DMS 273 (cell line): ENCODE data around the gene RFNG.

Source experiments
- DNase-seq: peaks from one replicate; lab custom pipeline; 2025; ENCODE audit not compliant: unreplicated experiment; lab: John Stamatoyannopoulos, UW

RFNG gene, protein sequence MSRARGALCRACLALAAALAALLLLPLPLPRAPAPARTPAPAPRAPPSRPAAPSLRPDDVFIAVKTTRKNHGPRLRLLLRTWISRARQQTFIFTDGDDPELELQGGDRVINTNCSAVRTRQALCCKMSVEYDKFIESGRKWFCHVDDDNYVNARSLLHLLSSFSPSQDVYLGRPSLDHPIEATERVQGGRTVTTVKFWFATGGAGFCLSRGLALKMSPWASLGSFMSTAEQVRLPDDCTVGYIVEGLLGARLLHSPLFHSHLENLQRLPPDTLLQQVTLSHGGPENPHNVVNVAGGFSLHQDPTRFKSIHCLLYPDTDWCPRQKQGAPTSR

GRCh38 chr17:82051776-82052637 lies at the start of gene RFNG, which contains the start of gene GPS1:
TSS of gene RFNG (minus strand) at chr17:82051811. CDS start at chr17:82051766, 45 bp downstream.
TSS of gene GPS1 (plus strand) at chr17:82051898. CDS start at chr17:82051932, 34 bp downstream.
- DNase-seq: peak; percentile 83

DNA sequence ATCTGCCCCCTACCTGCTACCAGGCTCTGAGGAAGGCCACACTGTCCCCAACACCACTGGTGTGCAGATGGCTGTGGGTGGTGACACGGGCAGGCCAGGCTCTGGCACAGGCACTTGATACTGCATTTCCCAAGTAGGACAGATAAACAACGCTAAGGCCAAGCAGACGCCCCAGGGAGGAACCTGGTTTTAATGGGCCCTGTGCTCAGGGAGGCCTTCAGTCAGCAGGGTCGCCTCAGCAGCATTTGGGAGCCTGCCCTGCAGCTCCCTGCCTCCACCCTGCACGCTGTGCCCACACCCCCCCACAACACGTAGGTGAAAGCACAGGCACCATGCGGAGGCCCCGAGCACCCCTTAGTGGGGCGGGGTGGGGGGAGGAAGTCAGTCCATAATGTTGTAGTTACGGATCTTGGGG lies 49.7 kb upstream of the RFNG start:
- DNase-seq: no peak

DNA sequence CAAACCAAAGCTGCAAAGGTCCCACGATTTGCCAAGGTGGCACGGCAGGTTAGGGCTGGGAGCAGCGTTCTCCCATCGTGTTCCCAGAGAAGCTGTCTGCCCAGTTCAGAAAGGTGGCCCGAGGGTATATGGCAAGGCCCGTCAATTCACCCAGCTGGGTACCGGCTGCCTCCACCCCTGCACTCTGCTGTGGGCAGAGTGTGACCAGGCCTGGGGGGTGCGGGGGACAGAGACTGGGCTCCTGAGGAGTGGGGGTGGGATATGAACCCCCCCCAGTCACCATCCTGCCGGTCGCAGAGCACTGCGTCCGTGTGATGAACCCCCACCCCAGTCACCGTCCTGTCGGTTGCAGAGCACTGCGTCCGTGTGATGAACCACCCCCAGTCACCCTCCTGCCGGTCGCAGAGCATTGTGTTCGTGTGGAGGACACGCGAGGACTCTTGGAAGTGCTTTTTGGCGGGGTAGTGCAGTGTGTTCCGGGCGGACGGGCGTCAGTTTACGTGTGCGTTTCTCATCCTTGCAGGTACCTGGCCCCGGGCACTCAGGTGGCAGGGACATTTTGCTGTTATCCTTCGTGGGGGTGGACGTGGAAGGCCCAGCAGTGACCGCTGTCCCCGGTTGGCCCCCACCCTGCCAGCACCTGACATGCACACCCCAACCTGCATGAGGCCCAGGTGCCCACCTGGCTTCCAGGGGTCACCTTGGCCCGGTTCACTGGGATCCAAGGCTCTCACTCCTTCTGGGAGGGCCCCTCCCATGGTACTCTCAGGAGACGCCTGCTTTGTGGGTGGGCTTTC lies 49.1 kb upstream of the RFNG start:
- DNase-seq: no peak

DNA sequence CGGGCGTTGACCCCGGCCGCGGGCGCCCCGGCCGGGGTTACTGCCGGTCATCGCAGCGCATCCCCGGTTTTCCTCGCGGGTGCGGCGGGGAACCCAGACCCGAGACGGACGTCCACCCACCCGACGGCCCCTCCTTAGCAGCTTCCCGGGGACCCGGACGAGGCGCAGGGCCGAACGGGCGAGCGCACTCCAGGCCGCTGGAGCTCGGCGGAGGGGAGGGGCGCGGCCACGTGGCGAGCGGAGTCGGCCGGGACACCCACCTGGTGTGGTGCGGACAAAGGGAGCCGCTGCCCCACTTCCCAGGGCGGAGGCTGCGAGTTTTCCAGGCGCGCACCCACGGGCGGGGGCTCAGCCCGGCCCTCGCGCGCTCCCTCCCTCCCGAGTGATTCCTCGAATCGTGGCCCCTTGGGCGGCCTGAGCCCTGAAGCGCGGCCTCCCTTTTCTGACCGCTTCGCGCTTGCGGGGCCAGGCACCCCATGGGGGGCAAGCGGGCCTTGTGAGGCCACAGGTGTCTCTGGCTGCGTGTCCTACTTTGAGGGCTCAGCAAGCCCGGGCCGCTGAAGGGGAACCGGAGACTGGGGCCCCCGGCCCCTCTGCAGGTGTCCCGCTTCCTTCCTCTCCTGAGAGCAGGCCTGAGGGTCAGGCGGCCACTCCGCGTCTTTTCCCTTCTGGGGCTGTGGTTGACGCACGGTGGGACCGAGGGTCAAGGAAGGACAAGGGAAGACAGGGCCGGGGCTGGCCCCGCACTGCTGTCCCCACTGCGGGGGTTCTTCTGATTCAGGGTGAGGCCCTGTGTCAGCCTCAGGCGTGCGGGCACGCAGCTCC lies 47.5 kb upstream of the RFNG start:
- peak; percentile 84 for DNase-seq

GRCh38 chr17:82098169-82098938 lies 46.7 kb upstream of the RFNG start, which contains the start of gene FASN:
TSS of gene FASN (minus strand) at chr17:82098236. CDS start at chr17:82096445, 1,791 bp downstream.
- peak; percentile 99 for DNase-seq

GRCh38 chr17:82097919-82098168 lies 46.2 kb upstream of the RFNG start:
- DNase-seq: no peak

DNA sequence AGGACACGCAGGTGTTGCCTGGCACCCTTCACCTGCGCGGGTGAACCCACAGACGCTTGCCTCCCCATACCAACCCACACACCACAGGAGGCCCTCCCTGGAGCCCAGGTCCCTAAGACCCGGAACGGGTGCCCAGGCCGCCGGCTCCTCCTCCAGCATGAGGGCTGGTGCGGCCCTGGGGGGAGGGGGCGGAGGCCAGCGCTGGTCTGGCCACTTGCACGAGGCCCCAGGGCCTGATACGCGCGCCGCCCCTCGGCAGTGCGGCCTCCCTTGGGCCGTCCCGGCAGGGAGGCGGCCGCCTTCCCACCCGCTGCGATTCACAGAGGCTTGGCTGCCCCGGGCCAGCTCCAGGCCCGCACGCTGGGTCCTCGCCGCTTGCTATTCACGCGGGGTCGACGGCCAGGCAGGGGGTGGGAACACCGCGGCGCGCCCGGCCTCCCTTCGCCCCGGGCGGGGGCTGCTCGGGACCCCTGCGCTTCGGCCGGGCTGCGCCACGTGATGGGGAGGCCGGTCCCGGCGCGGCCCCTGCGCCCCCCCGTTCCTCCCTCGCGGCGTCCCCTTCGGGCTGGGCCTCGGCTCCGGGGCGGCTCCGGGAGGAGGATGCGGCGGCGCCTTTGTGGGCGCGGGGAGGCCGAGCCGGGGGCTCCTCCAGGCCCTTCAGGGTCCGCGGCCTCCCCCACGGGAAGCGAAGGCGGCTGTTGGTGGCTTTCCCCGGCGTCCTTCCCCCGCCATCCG lies 45.7 kb upstream of the RFNG start:
- peak; percentile 63 for DNase-seq

GRCh38 chr17:82096709-82097183 lies 45.1 kb upstream of the RFNG start:
- no peak for DNase-seq

DNA sequence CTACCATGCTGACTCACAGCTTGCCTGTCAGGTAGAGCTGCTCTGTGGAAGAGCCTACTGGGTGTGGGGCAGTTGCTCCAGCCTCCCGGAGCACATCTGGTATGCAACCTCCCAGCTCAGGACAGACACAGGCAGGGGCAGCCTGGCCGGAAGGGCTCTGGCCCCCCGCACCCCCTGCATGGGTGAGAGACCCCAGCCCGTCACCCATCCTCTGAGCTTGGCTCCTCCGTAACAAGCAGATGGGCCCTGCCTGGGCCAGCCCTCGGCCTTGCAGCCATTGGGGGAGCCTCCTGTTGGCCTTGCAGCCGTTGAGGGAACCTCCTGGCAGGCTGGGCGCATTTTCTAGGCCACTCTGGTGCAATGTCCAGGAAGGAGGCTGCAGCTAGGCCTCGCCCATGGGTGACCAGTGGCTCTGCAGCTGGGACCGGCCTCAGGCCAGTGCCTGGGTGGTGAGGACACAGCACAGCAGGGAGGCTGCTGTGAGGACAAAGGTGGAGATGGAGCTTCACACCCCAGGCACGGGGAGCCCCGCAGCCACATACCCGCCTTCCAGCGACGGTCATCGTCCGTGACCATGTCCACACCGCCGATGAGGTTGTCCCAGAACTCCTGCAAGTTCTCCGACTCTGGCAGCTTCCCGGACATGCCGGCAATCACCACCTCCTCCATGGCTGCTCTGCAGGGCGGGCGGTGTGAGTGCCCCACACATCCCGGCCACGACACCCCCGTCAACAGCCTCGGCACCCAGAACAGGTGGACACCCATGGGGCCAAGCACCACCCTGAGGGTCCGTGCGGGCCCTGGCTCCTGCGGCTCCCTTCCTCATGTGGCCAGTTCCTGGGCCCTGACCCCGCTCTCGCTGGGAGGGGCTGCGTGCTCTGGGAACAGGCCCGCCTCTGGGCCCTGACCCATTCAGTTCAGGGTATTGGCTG lies 44.4 kb upstream of the RFNG start:
- DNase-seq: peak; percentile 68

GRCh38 chr17:82094931-82095776 lies 43.5 kb upstream of the RFNG start:
- DNase-seq: no peak

DNA sequence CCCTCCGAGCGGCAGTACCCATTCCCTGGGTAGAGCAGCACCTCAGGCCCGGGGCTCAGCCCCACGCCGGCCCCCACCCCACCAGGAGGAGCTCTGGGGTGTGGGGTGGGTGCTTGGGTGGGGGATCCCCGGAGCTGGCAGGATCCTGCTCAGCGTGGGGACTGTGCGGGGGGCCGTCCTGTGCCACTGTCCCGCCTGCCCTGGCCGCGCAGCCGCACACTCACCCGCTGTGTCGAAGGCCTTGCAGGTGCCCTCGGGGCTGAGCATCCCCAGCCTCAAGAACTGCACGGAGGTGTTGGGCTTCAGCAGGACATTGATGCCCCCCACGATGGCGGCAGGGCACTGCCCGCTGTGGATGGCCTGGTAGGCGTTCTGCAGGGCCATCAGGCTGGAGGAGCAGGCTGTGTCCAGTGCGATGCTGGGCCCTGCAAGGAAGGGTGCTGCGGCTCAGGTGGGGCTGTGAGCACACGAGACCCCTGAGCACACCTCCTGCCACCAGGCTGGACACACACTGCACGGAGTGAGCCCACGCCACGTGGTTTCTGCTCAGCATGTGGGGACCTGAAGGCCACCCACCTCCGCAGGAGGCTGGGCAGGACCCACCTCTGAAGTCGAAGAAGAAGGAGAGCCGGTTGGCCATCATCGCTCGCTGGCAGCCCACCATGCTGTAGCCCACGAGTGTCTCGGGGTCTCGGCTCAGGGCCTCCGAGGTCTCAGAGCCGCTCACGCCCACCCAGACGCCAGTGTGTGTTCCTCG lies 41.6 kb upstream of the RFNG start:
- DNase-seq: no peak

DNA sequence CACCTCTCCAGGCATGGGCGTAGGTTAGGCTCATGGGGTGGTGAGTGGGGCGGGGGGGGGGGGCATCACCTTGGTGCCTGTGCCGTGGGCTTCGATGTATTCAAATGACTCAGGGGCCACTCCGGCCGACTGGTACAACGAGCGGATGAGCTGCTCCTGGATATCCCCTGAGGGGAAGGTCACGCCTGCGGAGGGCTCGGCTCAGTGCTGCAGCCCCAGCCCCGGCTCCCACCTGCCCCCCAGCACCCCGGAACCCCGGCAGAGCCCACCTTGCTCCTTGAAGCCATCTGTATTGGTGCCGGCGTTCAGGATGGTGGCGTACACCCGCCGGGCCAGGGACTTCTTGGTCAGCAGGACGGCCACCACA lies 41.0 kb upstream of the RFNG start:
- no peak for DNase-seq

GRCh38 chr17:82092094-82092586 lies 40.5 kb upstream of the RFNG start:
- DNase-seq: no peak

DNA sequence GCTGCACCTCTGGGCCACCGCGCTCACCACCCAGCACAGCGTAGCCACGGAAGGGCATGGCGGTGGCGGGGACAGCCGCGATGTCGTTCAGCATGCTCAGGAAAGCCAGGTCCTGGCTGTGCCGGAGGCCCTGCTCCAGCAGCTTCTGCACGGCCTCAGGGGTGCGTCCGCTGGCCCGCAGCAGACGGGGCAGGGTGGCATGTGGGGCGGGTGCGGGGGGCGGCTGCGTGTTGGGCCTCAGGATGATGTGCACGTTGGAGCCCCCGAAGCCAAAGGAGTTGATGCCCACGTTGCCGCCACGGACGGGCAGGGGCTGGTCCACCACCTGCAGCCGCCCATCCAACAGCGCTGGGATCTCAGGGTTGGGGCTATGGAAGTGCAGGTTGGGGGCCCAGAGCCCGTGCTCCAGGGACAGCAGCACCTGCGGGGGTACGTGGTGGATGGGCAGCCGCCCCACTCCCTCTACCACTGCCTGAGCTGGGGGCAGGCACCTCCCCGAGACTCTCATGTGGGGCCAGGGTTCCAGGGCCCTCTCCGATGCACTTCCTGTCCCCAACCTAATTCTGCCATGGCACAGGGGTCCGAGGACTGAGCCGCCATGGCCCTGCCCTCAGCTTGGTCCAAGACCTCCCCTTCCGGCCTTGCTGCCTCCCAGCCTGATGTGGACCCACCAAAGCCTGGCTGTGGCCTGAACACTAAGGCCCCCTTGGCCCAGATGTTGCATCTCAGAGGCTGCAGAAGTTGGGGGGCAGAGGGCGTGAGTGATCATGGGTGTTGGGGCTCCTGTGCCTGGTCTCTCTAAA lies 39.9 kb upstream of the RFNG start:
- DNase-seq: no peak

DNA sequence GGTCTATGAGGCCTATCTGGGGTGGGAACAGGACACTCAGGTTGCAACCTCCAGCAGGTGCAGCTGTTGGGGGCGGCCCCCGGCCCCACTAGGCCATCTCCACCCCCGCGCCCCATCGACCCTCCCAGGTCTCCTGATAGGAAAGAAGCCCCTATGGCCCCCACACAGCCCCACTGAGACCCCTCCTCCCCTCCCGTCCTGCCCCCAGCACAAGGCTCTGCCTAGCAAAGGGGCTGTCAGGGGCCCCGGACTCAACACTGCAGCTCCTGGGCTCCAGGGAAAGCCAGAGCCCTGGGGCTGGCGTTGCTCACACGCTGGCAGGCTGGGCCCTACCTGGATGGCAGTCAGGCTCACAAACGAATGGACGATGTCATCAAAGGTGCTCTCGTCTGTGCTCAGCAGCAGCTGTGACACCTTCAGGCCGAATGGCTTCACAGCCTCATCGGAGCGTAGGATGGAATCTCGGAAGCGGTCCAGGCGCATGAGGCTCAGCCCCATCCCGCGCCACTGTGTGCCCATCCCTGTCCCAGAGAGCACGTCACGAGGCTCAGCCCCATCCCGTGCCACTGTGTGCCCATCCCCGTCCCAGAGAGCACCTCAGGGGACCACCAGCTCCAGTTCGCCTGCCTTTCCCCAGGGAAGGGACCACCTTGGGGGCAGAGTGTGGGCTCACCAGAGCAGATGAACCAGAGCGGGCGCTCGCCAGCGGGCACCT lies 39.1 kb upstream of the RFNG start:
- no peak for DNase-seq
